ENCODE measurements around the gene RAB3B.
"Not testable (repeated sequence)": the region's sequence is repeated elsewhere in the genome, so short reads cannot be mapped to it uniquely, and the experiment has no call there.

RAB3B gene

GRCh38 chr1:51878616-51879336, 111.7 kb downstream of the RAB3B start, which contains the start of gene NRDC:
Gene NRDC, minus strand, starts transcription at chr1:51878727. Its CDS starts 112 bp downstream, at chr1:51878615.
- DNase-seq (ENCODE audit: low spot score), result peak; percentile 94
- in situ Hi-C loops (cut with MboI; ENCODE audit: low pct_unique_long_range_greater_than_20kb, low sequenced_read_pairs, unreplicated experiment), result no loop called here
- no peak for TF ChIP-seq CTCF (IDR thresholded peaks at IDR 0.05; ENCODE audit: extremely low read depth, insufficient read depth, missing control alignments)

GRCh38 chr1:51878308-51878615, 112.2 kb downstream of the RAB3B start:
- no peak for TF ChIP-seq CTCF (IDR thresholded peaks at IDR 0.05; ENCODE audit: extremely low read depth, insufficient read depth, missing control alignments)
- no peak for DNase-seq (ENCODE audit: low spot score)
- in situ Hi-C loops (cut with MboI; ENCODE audit: low pct_unique_long_range_greater_than_20kb, low sequenced_read_pairs, unreplicated experiment), result no loop called here

GRCh38 chr1:51877434-51878307, 112.8 kb downstream of the RAB3B start:
- DNase-seq (ENCODE audit: low spot score), result no peak
- in situ Hi-C loops (cut with MboI; ENCODE audit: low pct_unique_long_range_greater_than_20kb, low sequenced_read_pairs, unreplicated experiment), result no loop called here
- TF ChIP-seq CTCF (IDR thresholded peaks at IDR 0.05; ENCODE audit: extremely low read depth, insufficient read depth, missing control alignments), result no peak

- in situ Hi-C loops (cut with MboI; ENCODE audit: low pct_unique_long_range_greater_than_20kb, low sequenced_read_pairs, unreplicated experiment), result no loop called here
- TF ChIP-seq CTCF (IDR thresholded peaks at IDR 0.05; ENCODE audit: extremely low read depth, insufficient read depth, missing control alignments), result no peak
- no peak for DNase-seq (ENCODE audit: low spot score)
Observed at GRCh38 chr1:51875836-51876235, 114.7 kb downstream of the RAB3B start.

GRCh38 chr1:51875291-51875772, 115.2 kb downstream of the RAB3B start:
- in situ Hi-C loops (cut with MboI; ENCODE audit: low pct_unique_long_range_greater_than_20kb, low sequenced_read_pairs, unreplicated experiment), result no loop called here
- TF ChIP-seq CTCF (IDR thresholded peaks at IDR 0.05; ENCODE audit: extremely low read depth, insufficient read depth, missing control alignments), result no peak
- DNase-seq (ENCODE audit: low spot score), result no peak

GRCh38 chr1:51873270-51873669, 117.2 kb downstream of the RAB3B start:
- DNase-seq (ENCODE audit: low spot score); in situ Hi-C loops (cut with MboI; ENCODE audit: low pct_unique_long_range_greater_than_20kb, low sequenced_read_pairs, unreplicated experiment): not testable (repeated sequence)

All from GM13977 (cell line).